ENCODE data around the gene GALE. TPM values are rescaled to one million over a fixed set of nuclear protein-coding genes. Genes with fewer than 3 reads are reported as not detected.

The GALE gene
- total RNA-seq, 4 donors from 2014 or later, result 2.9 to 5.7 (median 4.1) TPM

DNA sequence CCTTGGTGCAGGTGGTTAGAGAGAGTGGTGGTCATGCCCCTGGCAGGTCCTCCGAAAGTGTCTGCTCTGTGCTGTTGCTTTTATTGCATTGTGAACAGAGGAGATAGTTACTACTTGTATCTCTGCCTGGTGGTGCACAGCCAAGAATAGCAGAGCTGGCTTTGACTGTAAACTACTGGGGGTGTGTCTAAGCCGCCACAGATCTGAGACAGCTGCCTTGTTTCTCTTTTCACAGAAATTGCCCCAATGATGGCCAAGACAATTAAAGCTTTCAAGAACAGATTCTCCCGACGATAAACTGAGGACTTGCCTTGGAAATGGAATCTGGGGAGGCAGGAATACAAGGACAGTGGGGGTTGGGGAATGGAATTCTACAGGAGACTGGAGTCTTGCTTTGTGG, 41.3 kb downstream of the GALE start:
- no peak for ATAC-seq
- DNase-seq, result no peak
- Histone ChIP-seq H3K36me3 (peaks cover 2 to 66% of the 10 kb centered on the region in 2 donors), H3K4me1 (peaks cover 62% of the 10 kb centered on the region in 2 donors), H3K4me3 (no peak overlapping the region), H3K27me3 (no peaks in the 10 kb centered on the region), H3K27ac (peak overlapping the region in 2 of 4 donors; percentile 33 to 64), H3K9me3 (no peaks in the 10 kb centered on the region)
- in situ Hi-C loops (cut with MboI; ENCODE audit: low sequenced_read_pairs in 4 of 4) (no loop called here), intact Hi-C loops (cut with DNase I; ENCODE audit: low total_unique reads) (no loop called here)
- TF ChIP-seq POLR2A (IDR thresholded peaks at IDR 0.05), result no peak
- TF ChIP-seq, protein P1, sequence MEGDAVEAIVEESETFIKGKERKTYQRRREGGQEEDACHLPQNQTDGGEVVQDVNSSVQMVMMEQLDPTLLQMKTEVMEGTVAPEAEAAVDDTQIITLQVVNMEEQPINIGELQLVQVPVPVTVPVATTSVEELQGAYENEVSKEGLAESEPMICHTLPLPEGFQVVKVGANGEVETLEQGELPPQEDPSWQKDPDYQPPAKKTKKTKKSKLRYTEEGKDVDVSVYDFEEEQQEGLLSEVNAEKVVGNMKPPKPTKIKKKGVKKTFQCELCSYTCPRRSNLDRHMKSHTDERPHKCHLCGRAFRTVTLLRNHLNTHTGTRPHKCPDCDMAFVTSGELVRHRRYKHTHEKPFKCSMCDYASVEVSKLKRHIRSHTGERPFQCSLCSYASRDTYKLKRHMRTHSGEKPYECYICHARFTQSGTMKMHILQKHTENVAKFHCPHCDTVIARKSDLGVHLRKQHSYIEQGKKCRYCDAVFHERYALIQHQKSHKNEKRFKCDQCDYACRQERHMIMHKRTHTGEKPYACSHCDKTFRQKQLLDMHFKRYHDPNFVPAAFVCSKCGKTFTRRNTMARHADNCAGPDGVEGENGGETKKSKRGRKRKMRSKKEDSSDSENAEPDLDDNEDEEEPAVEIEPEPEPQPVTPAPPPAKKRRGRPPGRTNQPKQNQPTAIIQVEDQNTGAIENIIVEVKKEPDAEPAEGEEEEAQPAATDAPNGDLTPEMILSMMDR (IDR thresholded peaks at IDR 0.05 in 4 of 5, conservative IDR thresholded peaks at IDR 0.05 in 1 of 5), result no peak

DNA sequence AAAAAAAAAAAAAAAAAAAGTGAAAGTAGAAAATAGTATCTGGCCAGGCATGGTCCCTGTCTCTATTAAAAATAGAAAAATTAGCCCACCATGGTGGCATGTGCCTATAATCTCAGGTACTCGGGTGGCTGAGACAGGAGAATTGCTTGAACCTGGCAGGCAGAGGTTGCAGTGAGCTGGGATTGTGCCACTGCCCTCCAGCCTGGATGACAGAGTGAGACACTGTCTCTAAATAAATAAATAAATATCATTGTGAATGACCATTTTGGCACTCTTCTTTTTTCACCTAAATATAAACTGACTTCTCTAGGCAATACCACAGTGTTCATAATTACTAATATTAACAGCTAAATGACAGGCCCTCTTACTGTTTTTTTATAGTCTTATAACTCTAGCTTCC, 42.7 kb downstream of the GALE start:
- ATAC-seq (no peak), DNase-seq (no peak)
- Histone ChIP-seq H3K36me3 (peaks cover 7 to 80% of the 10 kb centered on the region in 2 donors), H3K4me3 (no peak overlapping the region), H3K4me1 (peaks cover 49% of the 10 kb centered on the region in 2 donors), H3K27me3 (no peaks in the 10 kb centered on the region), H3K27ac (peak overlapping the region; percentile 12 to 56 (median 34)), H3K9me3 (no peaks in the 10 kb centered on the region)
- in situ Hi-C loops (cut with MboI; ENCODE audit: low sequenced_read_pairs in 4 of 4) (no loop called here), intact Hi-C loops (cut with DNase I; ENCODE audit: low total_unique reads) (no loop called here)
- TF ChIP-seq POLR2A (IDR thresholded peaks at IDR 0.05), result no peak
- TF ChIP-seq, protein P1 (IDR thresholded peaks at IDR 0.05 in 4 of 5, conservative IDR thresholded peaks at IDR 0.05 in 1 of 5), result no peak

DNA sequence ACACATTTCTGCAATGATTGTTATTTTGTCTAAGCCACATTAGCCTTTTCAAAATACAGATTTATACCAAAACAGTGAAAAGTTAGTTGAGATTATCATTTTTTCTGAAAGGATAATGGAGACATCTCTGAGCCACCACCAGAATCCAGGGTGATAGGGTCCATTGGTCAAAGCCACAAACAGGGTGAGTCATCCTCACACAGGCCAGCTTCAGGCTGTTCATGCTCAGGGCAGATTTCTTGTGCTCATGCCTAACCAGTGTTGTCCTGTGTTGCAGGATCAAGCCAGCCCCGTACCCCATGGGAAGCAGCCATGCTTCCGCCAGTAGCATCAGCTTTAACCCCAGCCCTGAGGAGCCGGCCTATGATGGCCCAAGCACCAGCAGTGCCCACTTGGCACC, 43.9 kb downstream of the GALE start:
- in situ Hi-C loops (cut with MboI; ENCODE audit: low sequenced_read_pairs in 4 of 4) (no loop called here), intact Hi-C loops (cut with DNase I; ENCODE audit: low total_unique reads) (no loop called here)
- H3K27ac ChIP-seq, result no peak overlapping the region
- DNase-seq (no peak), ATAC-seq (no peak)
- H3K4me3 ChIP-seq, result no peak overlapping the region
- peaks cover 39 to 40% of the 10 kb centered on the region in 2 donors for H3K4me1 ChIP-seq
- no peak for TF ChIP-seq POLR2A (IDR thresholded peaks at IDR 0.05)
- TF ChIP-seq, protein P1 (IDR thresholded peaks at IDR 0.05 in 4 of 5, conservative IDR thresholded peaks at IDR 0.05 in 1 of 5), result no peak
- no peaks in the 10 kb centered on the region for H3K9me3 ChIP-seq
- H3K36me3 ChIP-seq, result peaks cover 7 to 87% of the 10 kb centered on the region in 2 donors
- no peaks in the 10 kb centered on the region for H3K27me3 ChIP-seq

DNA sequence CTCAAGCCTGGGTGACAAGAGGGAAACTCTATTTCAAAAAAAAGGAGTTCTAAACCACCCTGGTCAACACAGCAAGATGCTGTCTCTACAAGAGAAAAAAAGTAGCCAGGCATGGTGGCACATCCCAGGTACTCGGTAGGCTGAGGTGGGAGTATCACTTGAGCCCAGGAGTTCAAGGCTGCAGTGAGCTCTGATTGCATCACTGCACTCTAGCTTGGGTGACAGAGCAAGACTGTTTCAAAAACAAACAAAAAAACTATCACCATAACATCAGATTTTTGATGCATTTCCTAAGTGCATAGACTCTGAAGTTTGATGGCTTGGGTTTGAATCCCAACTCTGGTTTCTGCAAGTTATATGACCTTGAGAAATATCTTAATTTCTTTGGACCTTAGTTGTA, 47.6 kb downstream of the GALE start:
- no peaks in the 10 kb centered on the region for H3K9me3 ChIP-seq
- peaks cover 7 to 84% of the 10 kb centered on the region in 2 donors for H3K36me3 ChIP-seq
- intact Hi-C loops (cut with DNase I; ENCODE audit: low total_unique reads) (no loop called here), in situ Hi-C loops (cut with MboI; ENCODE audit: low sequenced_read_pairs in 4 of 4) (no loop called here)
- H3K4me3 ChIP-seq, result no peak overlapping the region
- TF ChIP-seq, protein P1 (IDR thresholded peaks at IDR 0.05 in 4 of 5, conservative IDR thresholded peaks at IDR 0.05 in 1 of 5), result no peak
- TF ChIP-seq POLR2A (IDR thresholded peaks at IDR 0.05), result no peak
- no peak overlapping the region for H3K27ac ChIP-seq
- ATAC-seq (no peak), DNase-seq (no peak)
- no peaks in the 10 kb centered on the region for H3K27me3 ChIP-seq
- H3K4me1 ChIP-seq, result peaks cover 6 to 9% of the 10 kb centered on the region in 2 donors

DNA sequence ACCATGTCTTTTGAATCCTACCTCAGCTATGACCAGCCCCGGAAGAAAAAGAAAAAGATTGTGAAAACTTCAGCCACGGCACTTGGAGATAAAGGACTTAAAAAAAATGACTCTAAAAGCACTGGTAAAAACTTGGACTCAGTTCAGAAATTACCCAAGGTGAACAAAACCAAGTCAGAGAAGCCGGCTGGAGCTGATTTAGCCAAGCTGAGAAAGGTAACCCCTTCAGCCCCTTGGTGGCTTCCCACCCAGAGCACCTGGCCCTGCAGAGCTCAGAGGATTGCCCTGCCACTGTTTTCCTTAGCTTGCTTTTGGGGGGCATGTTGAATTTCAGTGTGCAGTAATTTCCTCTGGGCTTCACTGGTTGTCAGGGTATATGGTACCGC, 48.7 kb downstream of the GALE start:
- H3K4me1 ChIP-seq, result peaks cover 8 to 11% of the 10 kb centered on the region in 2 donors
- H3K9me3 ChIP-seq, result no peaks in the 10 kb centered on the region
- H3K27me3 ChIP-seq, result no peaks in the 10 kb centered on the region
- intact Hi-C loops (cut with DNase I; ENCODE audit: low total_unique reads) (no loop called here), in situ Hi-C loops (cut with MboI; ENCODE audit: low sequenced_read_pairs in 4 of 4) (no loop called here)
- H3K4me3 ChIP-seq, result no peak overlapping the region
- TF ChIP-seq POLR2A (IDR thresholded peaks at IDR 0.05), result no peak
- TF ChIP-seq, protein P1 (IDR thresholded peaks at IDR 0.05 in 4 of 5, conservative IDR thresholded peaks at IDR 0.05 in 1 of 5), result no peak
- DNase-seq, result no peak
- peaks cover 7 to 79% of the 10 kb centered on the region in 2 donors for H3K36me3 ChIP-seq
- no peak overlapping the region for H3K27ac ChIP-seq
- ATAC-seq, result no peak
